HepG2 (cell line): Measurements from ENCODE around the gene TAF13. TPM values are rescaled to one million over a fixed set of nuclear protein-coding genes. Genes with fewer than 3 reads are reported as not detected.
A peak's percentile ranks its signal among the peaks of the same experiment; 100 is the strongest.

Source experiments
- ERF ChIP-seq: IDR thresholded peaks from 2 replicates; pipeline ENCODE4 v1.6.1; 2018; ENCODE audit warnings: missing biosample characterization, missing genetic modification reagents
- FOXJ3 ChIP-seq: sonication (generic); formaldehyde crosslinking; IDR thresholded peaks from 2 replicates; pipeline ENCODE4 v1.4.0; 2020; ENCODE audit warnings: missing genetic modification reagents, mild to moderate bottlenecking, borderline replicate concordance
- HNF1B ChIP-seq: sonication (generic); formaldehyde crosslinking; IDR thresholded peaks from 2 replicates; pipeline ENCODE4 v1.5.1; 2020; ENCODE audit warnings: mild to moderate bottlenecking, moderate library complexity, missing genetic modification reagents
- KLF12 ChIP-seq: sonication (generic); formaldehyde crosslinking; IDR thresholded peaks from 2 replicates; pipeline ENCODE4 v1.4.0; 2020; ENCODE audit warnings: missing genetic modification reagents, borderline replicate concordance
- RFXANK ChIP-seq: IDR thresholded peaks from 2 replicates; pipeline ENCODE4 v1.6.1; 2016
- SIX4 ChIP-seq: sonication (generic); formaldehyde crosslinking; IDR thresholded peaks from 2 replicates; pipeline ENCODE4 v1.4.0; 2020; ENCODE audit warnings: missing genetic modification reagents
- SMAD3 ChIP-seq: sonication (generic); formaldehyde crosslinking; IDR thresholded peaks from 2 replicates; pipeline ENCODE4 v1.4.0; 2020; ENCODE audit warnings: missing genetic modification reagents
- SOX13 ChIP-seq, 3 experiments: fragments of 450-650 bp in 1 of 3; sonication (generic) in 1 of 3; formaldehyde crosslinking in 1 of 3; IDR thresholded peaks in 2 of 3; conservative IDR thresholded peaks in 1 of 3; 2 replicates each; pipeline versions ENCODE4 v1.5.0 to v1.6.1; 2016 to 2020; ENCODE audit warnings: antibody characterized with exemption in 1 of 3, mild to moderate bottlenecking in 1 of 3, missing compliant biosample characterization in 1 of 3, missing genetic modification reagents in 1 of 3, moderate library complexity in 1 of 3
- ZKSCAN8 ChIP-seq: IDR thresholded peaks from 2 replicates; pipeline ENCODE4 v1.6.1; 2016; ENCODE audit warnings: borderline replicate concordance, missing genetic modification reagents, missing compliant biosample characterization
- ZNF292 ChIP-seq: sonication (generic); formaldehyde crosslinking; IDR thresholded peaks from 2 replicates; pipeline ENCODE4 v1.8.1; 2022; ENCODE audit warnings: mild to moderate bottlenecking, low read depth, missing genetic modification reagents, borderline replicate concordance
- ZNF660 ChIP-seq: sonication (generic); formaldehyde crosslinking; IDR thresholded peaks from 2 replicates; pipeline ENCODE4 v1.5.1; 2020; ENCODE audit warnings: mild to moderate bottlenecking, low read depth, missing genetic modification reagents, borderline replicate concordance
- ZNF839 ChIP-seq: sonication (generic); formaldehyde crosslinking; IDR thresholded peaks from 2 replicates; pipeline ENCODE4 v1.4.0; 2020; ENCODE audit warnings: missing genetic modification reagents, mild to moderate bottlenecking, borderline replicate concordance
- polyA plus RNA-seq, 8 experiments: library from polyadenylated mRNA; depleted of rRNA in 3 of 8; stranded (reverse) in 7 of 8; unstranded in 1 of 8; fragments of >200 nt; fragmentation: Illumina TruSeq in 4 of 8; extraction: Trizol in 4 of 8; gene quantifications; 2 replicates each; pipeline versions ENCODE4 v1.2.1 to v1.2.3, GENCODE V29; 2011 to 2016; ENCODE audit warnings: low read depth in 4 of 8, missing spikeins in 1 of 8, mixed read lengths in 1 of 8; ENCODE audit not compliant: insufficient read depth in 1 of 8
- total RNA-seq, 5 experiments: library from RNA; depleted of rRNA; stranded (reverse); fragments of >200 nt; fragmentation: Illumina TruSeq; extraction: Trizol; gene quantifications; 2 replicates each; pipeline ENCODE4 v1.2.3, GENCODE V29; 2016; ENCODE audit warnings: low read depth in 1 of 5
- TF ChIP-seq, protein P1 (sequence below): sonication (generic); formaldehyde crosslinking; IDR thresholded peaks from 2 replicates; pipeline ENCODE4 v1.4.0; 2020; ENCODE audit warnings: mild to moderate bottlenecking, missing genetic modification reagents
- TF ChIP-seq, protein P2 (sequence below): sonication (generic); formaldehyde crosslinking; IDR thresholded peaks from one replicate; pipeline ENCODE4 v1.5.1; 2020; ENCODE audit warnings: mild to moderate bottlenecking, missing genetic modification reagents; ENCODE audit errors: not compliant biosample characterization

The TAF13 gene
- total and polyA plus RNA-seq, 2 of the 13 experiments (the other 11 are each of a cell fraction or from before 2014, with no cell fraction given): 11.5 to 36.3 TPM

DNA sequence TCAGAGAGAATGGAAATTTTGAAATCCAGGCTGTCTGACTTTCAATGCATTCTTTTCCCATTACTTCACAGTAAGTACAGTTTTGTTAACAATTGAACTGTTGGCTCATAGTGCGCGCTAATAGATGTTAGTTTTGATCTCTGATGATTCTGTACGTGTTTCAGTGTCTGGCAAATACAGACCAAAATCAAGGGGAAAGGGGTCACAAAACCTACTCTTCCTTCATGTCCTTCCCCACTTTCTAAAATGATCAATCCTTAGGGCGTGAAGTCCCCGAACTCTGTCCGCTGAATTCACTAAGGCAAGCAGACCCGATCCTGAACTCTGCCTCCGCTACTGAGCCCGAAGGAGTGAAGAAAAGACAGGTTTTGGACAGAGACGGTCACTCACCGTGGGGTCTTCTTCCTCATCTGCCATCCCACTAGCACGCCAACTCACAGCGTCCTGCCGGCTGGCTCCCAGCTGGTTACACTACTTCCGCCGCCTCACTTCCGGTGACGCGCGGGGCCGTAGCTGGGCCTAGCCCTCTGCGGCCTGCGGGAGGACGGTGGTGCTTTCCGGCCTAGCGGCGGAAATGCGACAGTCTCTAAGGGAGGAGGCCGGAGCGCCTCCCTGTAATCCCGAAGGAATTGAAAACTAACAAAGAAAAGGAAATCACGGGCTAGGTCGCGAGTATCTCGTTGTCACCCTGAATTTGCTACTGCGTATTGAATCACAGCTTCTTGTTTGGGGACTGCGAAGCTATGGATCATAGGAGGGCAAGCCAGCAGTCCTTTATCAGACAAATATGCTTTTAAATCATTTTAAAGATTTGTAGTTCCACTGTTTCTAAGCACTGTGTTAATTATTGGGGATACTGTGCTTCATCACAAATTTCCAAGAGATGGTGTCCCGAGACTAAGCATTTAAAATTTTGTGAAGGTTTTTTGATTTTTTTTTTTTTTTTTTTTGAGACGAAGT lies at the start of gene TAF13 (continued):
- TF ChIP-seq, protein P1, sequence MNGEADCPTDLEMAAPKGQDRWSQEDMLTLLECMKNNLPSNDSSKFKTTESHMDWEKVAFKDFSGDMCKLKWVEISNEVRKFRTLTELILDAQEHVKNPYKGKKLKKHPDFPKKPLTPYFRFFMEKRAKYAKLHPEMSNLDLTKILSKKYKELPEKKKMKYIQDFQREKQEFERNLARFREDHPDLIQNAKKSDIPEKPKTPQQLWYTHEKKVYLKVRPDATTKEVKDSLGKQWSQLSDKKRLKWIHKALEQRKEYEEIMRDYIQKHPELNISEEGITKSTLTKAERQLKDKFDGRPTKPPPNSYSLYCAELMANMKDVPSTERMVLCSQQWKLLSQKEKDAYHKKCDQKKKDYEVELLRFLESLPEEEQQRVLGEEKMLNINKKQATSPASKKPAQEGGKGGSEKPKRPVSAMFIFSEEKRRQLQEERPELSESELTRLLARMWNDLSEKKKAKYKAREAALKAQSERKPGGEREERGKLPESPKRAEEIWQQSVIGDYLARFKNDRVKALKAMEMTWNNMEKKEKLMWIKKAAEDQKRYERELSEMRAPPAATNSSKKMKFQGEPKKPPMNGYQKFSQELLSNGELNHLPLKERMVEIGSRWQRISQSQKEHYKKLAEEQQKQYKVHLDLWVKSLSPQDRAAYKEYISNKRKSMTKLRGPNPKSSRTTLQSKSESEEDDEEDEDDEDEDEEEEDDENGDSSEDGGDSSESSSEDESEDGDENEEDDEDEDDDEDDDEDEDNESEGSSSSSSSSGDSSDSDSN (CRISPR knock-in tag): peak; percentile 85
- TF ChIP-seq RFXANK (CRISPR knock-in tag) (peak; percentile 63; the same call in 1 of the 2 replicates), FOXJ3 (CRISPR knock-in tag) (0 out of 2 replicates have a peak, but pooled peaks have one; percentile 32), ZNF292 (peak; percentile 22; the same call in 1 of the 2 replicates), SIX4 (CRISPR knock-in tag) (peak; percentile 57; the same call in 1 of the 2 replicates), ZKSCAN8 (CRISPR knock-in tag) (peak; percentile 85; the same call in 1 of the 2 replicates), HNF1B (CRISPR knock-in tag) (peak; percentile 96), KLF12 (peak; percentile 45; the same call in 1 of the 2 replicates), SOX13 (IDR thresholded peaks at IDR 0.05) (no peak), SOX13 (CRISPR knock-in tag; conservative IDR thresholded peaks at IDR 0.05 in 1 of 2, IDR thresholded peaks at IDR 0.05 in 1 of 2) (peak in 1 of 2 experiments; percentile 42; a peak in 2 of 4 replicates), ERF (CRISPR knock-in tag) (peak; percentile 88), ZNF660 (no peak), ZNF839 (CRISPR knock-in tag) (peak; percentile 60; the same call in 1 of the 2 replicates), SMAD3 (CRISPR knock-in tag) (peak; percentile 42; the same call in 1 of the 2 replicates)
- TF ChIP-seq, protein P2, sequence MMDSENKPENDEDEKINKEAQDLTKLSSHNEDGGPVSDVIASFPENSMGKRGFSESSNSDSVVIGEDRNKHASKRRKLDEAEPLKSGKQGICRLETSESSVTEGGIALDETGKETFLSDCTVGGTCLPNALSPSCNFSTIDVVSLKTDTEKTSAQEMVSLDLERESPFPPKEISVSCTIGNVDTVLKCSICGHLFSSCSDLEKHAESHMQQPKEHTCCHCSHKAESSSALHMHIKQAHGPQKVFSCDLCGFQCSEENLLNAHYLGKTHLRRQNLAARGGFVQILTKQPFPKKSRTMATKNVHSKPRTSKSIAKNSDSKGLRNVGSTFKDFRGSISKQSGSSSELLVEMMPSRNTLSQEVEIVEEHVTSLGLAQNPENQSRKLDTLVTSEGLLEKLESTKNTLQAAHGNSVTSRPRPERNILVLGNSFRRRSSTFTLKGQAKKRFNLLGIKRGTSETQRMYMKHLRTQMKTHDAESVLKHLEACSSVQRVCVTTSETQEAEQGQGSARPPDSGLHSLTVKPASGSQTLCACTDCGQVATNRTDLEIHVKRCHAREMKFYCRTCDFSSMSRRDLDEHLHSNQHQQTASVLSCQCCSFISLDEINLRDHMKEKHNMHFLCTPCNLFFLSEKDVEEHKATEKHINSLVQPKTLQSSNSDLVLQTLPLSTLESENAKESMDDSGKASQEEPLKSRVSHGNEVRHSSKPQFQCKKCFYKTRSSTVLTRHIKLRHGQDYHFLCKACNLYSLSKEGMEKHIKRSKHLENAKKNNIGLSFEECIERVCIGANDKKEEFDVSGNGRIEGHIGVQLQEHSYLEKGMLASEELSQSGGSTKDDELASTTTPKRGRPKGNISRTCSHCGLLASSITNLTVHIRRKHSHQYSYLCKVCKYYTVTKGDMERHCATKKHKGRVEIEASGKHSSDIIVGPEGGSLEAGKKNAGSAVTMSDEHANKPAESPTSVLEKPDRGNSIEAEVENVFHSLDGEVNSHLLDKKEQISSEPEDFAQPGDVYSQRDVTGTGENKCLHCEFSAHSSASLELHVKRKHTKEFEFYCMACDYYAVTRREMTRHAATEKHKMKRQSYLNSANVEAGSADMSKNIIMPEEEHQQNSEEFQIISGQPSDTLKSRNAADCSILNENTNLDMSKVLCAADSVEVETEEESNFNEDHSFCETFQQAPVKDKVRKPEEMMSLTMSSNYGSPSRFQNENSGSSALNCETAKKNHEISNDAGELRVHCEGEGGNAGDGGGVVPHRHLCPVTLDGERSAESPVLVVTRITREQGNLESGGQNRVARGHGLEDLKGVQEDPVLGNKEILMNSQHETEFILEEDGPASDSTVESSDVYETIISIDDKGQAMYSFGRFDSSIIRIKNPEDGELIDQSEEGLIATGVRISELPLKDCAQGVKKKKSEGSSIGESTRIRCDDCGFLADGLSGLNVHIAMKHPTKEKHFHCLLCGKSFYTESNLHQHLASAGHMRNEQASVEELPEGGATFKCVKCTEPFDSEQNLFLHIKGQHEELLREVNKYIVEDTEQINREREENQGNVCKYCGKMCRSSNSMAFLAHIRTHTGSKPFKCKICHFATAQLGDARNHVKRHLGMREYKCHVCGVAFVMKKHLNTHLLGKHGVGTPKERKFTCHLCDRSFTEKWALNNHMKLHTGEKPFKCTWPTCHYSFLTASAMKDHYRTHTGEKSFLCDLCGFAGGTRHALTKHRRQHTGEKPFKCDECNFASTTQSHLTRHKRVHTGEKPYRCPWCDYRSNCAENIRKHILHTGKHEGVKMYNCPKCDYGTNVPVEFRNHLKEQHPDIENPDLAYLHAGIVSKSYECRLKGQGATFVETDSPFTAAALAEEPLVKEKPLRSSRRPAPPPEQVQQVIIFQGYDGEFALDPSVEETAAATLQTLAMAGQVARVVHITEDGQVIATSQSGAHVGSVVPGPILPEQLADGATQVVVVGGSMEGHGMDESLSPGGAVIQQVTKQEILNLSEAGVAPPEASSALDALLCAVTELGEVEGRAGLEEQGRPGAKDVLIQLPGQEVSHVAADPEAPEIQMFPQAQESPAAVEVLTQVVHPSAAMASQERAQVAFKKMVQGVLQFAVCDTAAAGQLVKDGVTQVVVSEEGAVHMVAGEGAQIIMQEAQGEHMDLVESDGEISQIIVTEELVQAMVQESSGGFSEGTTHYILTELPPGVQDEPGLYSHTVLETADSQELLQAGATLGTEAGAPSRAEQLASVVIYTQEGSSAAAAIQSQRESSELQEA: no peak
